SK-N-SH treated with all-trans-retinoic acid at 6 μM for 48 hours (cell line): Measurements from ENCODE around the gene HMGCS1.

Experiments
- ATAC-seq: fragments of 200-7000 bp; cut with Tn5 transposase; 3 replicates; pipeline ENCODE4 v1.9.1; 2020; ENCODE audit warnings: mild to moderate bottlenecking, moderate library complexity
- ARNTL ChIP-seq: fragments of 450-650 bp; formaldehyde crosslinking; IDR thresholded peaks from 2 replicates; pipeline ENCODE4 v1.5.0; 2020; ENCODE audit warnings: low read depth, mild to moderate bottlenecking, moderate library complexity, borderline replicate concordance
- BACH2 ChIP-seq: fragments of 250-450 bp; sonication (Bioruptor Pico); IDR thresholded peaks from 2 replicates; pipeline ENCODE4 v1.9.0; 2021; ENCODE audit warnings: mild to moderate bottlenecking, borderline replicate concordance
- CSDC2 ChIP-seq: fragments of 250-450 bp; sonication (Bioruptor Pico); IDR thresholded peaks from 2 replicates; pipeline ENCODE4 v1.5.0; 2020; ENCODE audit warnings: mild to moderate bottlenecking, moderate library complexity
- ESRRG ChIP-seq: fragments of 250-450 bp; sonication (Bioruptor Pico); IDR thresholded peaks from 2 replicates; pipeline ENCODE4 v1.6.1; 2021; ENCODE audit warnings: mild to moderate bottlenecking
- GLIS3 ChIP-seq: fragments of 250-450 bp; sonication (Bioruptor Pico); IDR thresholded peaks from 2 replicates; pipeline ENCODE4 v1.5.0; 2020; ENCODE audit warnings: mild to moderate bottlenecking, moderate library complexity
- ISL1 ChIP-seq: fragments of 250-450 bp; sonication (Bioruptor Pico); IDR thresholded peaks from 2 replicates; pipeline ENCODE4 v2.1.2; 2022; ENCODE audit warnings: mild to moderate bottlenecking, moderate library complexity
- OSR1 ChIP-seq: fragments of 250-450 bp; sonication (Bioruptor Pico); IDR thresholded peaks from 2 replicates; pipeline ENCODE4 v1.8.0; 2022; ENCODE audit warnings: moderate library complexity, mild to moderate bottlenecking, inconsistent platforms
- RARB ChIP-seq: fragments of 250-450 bp; sonication (Bioruptor Pico); IDR thresholded peaks from 2 replicates; pipeline ENCODE4 v1.8.0; 2021; ENCODE audit warnings: mild to moderate bottlenecking, moderate library complexity
- SNAI2 ChIP-seq: fragments of 250-450 bp; sonication (Bioruptor Pico); IDR thresholded peaks from 2 replicates; pipeline ENCODE4 v1.5.0; 2020; ENCODE audit warnings: mild to moderate bottlenecking, moderate library complexity
- TCF4 ChIP-seq: fragments of 250-450 bp; sonication (Bioruptor Pico); IDR thresholded peaks from 2 replicates; pipeline ENCODE4 v1.8.0; 2021; ENCODE audit warnings: mild to moderate bottlenecking, moderate library complexity, borderline replicate concordance
- TOX ChIP-seq: fragments of 250-450 bp; sonication (Bioruptor Pico); IDR thresholded peaks from 2 replicates; pipeline ENCODE4 v1.8.0; 2021; ENCODE audit warnings: mild to moderate bottlenecking, moderate library complexity, borderline replicate concordance
- ZC3H10 ChIP-seq: fragments of 250-450 bp; sonication (Bioruptor Pico); IDR thresholded peaks from 2 replicates; pipeline ENCODE4 v1.5.1; 2021; ENCODE audit warnings: mild to moderate bottlenecking, moderate library complexity
- ZFP3 ChIP-seq: fragments of 250-450 bp; sonication (Bioruptor Pico); IDR thresholded peaks from 2 replicates; pipeline ENCODE4 v1.5.0; 2020; ENCODE audit warnings: mild to moderate bottlenecking, moderate library complexity
- ZFP30 ChIP-seq: fragments of 450-650 bp; formaldehyde crosslinking; IDR thresholded peaks from 2 replicates; pipeline ENCODE4 v1.5.0; 2022; ENCODE audit warnings: mild to moderate bottlenecking, moderate library complexity
- ZNF565 ChIP-seq: fragments of 450-650 bp; formaldehyde crosslinking; conservative IDR thresholded peaks from 2 replicates; pipeline ENCODE4 v1.5.0; 2020; ENCODE audit warnings: low read depth, mild to moderate bottlenecking, moderate library complexity
- ZNF70 ChIP-seq: fragments of 450-650 bp; formaldehyde crosslinking; IDR thresholded peaks from 2 replicates; pipeline ENCODE4 v1.5.0; 2020; ENCODE audit warnings: mild to moderate bottlenecking, moderate library complexity
- ZNF8 ChIP-seq: fragments of 450-650 bp; formaldehyde crosslinking; IDR thresholded peaks from 2 replicates; pipeline ENCODE4 v1.5.0; 2020; ENCODE audit warnings: mild to moderate bottlenecking, moderate library complexity
- TF ChIP-seq, protein P1 (sequence below): fragments of 250-450 bp; sonication (Bioruptor Pico); IDR thresholded peaks from 2 replicates; pipeline ENCODE4 v1.5.1; 2021; ENCODE audit warnings: mild to moderate bottlenecking, moderate library complexity
- TF ChIP-seq, protein P2 (sequence below): fragments of 250-450 bp; sonication (Bioruptor Pico); IDR thresholded peaks from 2 replicates; pipeline ENCODE4 v1.8.0; 2020; ENCODE audit warnings: mild to moderate bottlenecking, moderate library complexity, borderline replicate concordance
- TF ChIP-seq, protein P3 (sequence below): fragments of 250-450 bp; sonication (Bioruptor Pico); IDR thresholded peaks from 2 replicates; pipeline ENCODE4 v1.8.0; 2021; ENCODE audit warnings: low read depth, mild to moderate bottlenecking, moderate library complexity, borderline replicate concordance
- TF ChIP-seq, protein P4 (sequence below): fragments of 250-450 bp; sonication (Bioruptor Pico); IDR thresholded peaks from 2 replicates; pipeline ENCODE4 v1.5.0; 2020; ENCODE audit warnings: mild to moderate bottlenecking, moderate library complexity
- TF ChIP-seq, protein P5 (sequence below): fragments of 250-450 bp; sonication (Bioruptor Pico); IDR thresholded peaks from 2 replicates; pipeline ENCODE4 v1.5.1; 2020; ENCODE audit warnings: low read depth, mild to moderate bottlenecking, moderate library complexity

The HMGCS1 gene

DNA sequence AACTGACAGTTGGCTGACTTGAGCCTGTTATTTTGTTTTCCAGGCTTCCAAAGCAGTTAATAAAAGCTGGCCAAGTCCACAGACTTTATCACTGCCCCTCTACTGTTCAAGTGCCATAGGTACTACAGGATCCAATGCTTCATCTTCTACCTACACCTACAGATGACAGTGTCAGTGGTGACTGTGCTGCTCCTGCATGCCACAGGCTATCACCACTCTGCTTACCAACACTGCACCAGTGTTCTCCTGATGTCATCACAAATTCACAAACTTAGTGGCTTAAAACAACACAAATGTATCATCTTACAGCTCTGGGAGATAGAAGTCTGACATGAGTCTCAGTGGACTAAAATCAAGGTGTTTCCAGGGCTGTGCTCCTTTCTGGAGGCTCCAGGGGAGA, 26.6 kb downstream of the HMGCS1 start (continued):
- TF ChIP-seq ZFP3 (CRISPR knock-in tag), result no peak

DNA sequence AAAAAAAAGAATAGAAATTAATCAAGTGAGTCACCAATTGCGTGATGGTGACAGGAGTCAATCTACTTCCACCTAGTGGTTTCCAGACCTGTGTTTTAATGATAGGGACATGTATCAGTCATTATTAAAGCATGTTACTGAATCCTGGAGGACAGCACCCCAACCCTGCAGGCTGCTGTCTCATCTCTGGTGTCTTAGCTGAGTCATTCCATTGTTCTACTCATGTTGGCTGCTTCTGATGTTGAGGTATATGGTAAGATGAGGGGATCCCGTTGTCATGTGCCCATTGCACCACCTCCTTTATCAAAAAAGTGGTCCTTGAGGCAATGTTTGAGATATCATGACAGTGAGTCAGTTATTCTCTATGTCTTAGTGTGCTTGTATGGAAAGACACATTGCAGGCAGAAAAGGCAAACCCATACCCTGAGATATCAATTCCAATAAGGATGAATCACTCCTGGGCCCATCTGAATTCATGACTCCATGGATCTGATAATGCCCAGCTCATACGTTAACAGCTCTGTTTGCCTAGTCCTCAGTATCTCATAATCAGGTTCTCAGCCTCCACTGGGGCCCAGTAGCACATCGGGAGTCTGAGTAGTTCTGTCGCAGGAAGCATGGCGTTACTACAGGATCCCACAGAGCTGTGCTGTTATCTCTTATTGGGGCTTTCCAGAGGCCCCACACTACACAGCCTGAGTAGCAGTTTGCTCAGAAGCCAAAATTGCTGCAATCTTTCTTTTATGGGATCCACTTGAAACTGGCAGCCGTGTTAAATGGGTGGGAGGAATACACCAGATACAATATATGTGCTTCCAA, 31.2 kb downstream of the HMGCS1 start:
- TF ChIP-seq, protein P1, sequence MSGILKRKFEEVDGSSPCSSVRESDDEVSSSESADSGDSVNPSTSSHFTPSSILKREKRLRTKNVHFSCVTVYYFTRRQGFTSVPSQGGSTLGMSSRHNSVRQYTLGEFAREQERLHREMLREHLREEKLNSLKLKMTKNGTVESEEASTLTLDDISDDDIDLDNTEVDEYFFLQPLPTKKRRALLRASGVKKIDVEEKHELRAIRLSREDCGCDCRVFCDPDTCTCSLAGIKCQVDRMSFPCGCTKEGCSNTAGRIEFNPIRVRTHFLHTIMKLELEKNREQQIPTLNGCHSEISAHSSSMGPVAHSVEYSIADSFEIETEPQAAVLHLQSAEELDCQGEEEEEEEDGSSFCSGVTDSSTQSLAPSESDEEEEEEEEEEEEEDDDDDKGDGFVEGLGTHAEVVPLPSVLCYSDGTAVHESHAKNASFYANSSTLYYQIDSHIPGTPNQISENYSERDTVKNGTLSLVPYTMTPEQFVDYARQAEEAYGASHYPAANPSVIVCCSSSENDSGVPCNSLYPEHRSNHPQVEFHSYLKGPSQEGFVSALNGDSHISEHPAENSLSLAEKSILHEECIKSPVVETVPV (CRISPR knock-in tag), result no peak
- TF ChIP-seq BACH2 (CRISPR knock-in tag), result no peak
- no peak for TF ChIP-seq ZC3H10 (CRISPR knock-in tag)
- no peak for TF ChIP-seq TOX (CRISPR knock-in tag)
- TF ChIP-seq ARNTL, result no peak
- TF ChIP-seq, protein P2, sequence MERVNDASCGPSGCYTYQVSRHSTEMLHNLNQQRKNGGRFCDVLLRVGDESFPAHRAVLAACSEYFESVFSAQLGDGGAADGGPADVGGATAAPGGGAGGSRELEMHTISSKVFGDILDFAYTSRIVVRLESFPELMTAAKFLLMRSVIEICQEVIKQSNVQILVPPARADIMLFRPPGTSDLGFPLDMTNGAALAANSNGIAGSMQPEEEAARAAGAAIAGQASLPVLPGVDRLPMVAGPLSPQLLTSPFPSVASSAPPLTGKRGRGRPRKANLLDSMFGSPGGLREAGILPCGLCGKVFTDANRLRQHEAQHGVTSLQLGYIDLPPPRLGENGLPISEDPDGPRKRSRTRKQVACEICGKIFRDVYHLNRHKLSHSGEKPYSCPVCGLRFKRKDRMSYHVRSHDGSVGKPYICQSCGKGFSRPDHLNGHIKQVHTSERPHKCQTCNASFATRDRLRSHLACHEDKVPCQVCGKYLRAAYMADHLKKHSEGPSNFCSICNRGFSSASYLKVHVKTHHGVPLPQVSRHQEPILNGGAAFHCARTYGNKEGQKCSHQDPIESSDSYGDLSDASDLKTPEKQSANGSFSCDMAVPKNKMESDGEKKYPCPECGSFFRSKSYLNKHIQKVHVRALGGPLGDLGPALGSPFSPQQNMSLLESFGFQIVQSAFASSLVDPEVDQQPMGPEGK (CRISPR knock-in tag), result no peak
- no peak for TF ChIP-seq ZNF8 (CRISPR knock-in tag)
- no peak for TF ChIP-seq SNAI2
- TF ChIP-seq ZFP3 (CRISPR knock-in tag), result no peak
- no peak for TF ChIP-seq ZNF565 (CRISPR knock-in tag)
- TF ChIP-seq, protein P3, sequence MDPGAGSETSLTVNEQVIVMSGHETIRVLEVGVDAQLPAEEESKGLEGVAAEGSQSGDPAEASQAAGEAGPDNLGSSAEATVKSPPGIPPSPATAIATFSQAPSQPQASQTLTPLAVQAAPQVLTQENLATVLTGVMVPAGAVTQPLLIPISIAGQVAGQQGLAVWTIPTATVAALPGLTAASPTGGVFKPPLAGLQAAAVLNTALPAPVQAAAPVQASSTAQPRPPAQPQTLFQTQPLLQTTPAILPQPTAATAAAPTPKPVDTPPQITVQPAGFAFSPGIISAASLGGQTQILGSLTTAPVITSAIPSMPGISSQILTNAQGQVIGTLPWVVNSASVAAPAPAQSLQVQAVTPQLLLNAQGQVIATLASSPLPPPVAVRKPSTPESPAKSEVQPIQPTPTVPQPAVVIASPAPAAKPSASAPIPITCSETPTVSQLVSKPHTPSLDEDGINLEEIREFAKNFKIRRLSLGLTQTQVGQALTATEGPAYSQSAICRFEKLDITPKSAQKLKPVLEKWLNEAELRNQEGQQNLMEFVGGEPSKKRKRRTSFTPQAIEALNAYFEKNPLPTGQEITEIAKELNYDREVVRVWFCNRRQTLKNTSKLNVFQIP (CRISPR knock-in tag), result no peak
- no peak for TF ChIP-seq ISL1 (CRISPR knock-in tag)
- no peak for TF ChIP-seq ZNF70 (CRISPR knock-in tag)
- no peak for TF ChIP-seq TCF4 (CRISPR knock-in tag)
- no peak for TF ChIP-seq ZFP30
- TF ChIP-seq, protein P4, sequence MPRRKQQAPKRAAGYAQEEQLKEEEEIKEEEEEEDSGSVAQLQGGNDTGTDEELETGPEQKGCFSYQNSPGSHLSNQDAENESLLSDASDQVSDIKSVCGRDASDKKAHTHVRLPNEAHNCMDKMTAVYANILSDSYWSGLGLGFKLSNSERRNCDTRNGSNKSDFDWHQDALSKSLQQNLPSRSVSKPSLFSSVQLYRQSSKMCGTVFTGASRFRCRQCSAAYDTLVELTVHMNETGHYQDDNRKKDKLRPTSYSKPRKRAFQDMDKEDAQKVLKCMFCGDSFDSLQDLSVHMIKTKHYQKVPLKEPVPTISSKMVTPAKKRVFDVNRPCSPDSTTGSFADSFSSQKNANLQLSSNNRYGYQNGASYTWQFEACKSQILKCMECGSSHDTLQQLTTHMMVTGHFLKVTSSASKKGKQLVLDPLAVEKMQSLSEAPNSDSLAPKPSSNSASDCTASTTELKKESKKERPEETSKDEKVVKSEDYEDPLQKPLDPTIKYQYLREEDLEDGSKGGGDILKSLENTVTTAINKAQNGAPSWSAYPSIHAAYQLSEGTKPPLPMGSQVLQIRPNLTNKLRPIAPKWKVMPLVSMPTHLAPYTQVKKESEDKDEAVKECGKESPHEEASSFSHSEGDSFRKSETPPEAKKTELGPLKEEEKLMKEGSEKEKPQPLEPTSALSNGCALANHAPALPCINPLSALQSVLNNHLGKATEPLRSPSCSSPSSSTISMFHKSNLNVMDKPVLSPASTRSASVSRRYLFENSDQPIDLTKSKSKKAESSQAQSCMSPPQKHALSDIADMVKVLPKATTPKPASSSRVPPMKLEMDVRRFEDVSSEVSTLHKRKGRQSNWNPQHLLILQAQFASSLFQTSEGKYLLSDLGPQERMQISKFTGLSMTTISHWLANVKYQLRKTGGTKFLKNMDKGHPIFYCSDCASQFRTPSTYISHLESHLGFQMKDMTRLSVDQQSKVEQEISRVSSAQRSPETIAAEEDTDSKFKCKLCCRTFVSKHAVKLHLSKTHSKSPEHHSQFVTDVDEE (CRISPR knock-in tag), result no peak
- TF ChIP-seq CSDC2 (CRISPR knock-in tag), result no peak
- no peak for TF ChIP-seq OSR1
- TF ChIP-seq RARB (CRISPR knock-in tag), result no peak
- ATAC-seq, result no peak

DNA sequence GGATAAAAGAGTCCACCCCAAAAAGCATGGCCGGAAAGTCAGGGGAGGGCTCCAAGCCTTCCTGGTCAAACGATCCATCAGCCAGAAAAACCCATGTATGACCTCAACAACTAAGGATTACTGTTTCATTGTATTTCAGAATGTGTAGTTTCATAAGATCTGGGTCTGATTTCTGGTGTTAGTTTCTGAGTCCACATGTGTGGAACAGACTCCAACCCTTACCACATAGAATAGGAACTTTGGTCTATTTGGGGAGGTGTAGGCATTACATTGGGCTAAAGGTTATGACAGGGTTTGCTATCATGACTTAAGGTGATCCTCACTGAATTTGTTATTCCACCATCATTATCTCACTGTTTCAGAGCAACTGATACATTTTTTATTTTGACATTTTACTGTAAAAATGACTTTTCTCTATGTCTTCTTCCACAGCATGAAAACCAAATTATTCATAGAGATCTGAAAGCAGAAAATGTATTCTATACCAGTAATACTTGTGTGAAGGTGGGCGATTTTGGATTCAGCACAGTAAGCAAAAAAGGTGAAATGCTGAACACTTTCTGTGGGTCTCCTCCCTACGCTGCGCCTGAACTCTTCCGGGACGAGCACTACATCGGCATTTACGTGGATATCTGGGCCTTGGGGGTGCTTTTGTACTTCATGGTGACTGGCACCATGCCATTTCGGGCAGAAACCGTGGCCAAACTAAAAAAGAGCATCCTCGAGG, 33.5 kb downstream of the HMGCS1 start:
- ATAC-seq, result no peak

More for the DNA sequence above, 33.5 kb downstream of the HMGCS1 start:
- no peak for TF ChIP-seq TOX (CRISPR knock-in tag)
- TF ChIP-seq CSDC2 (CRISPR knock-in tag), result no peak
- TF ChIP-seq ZNF70 (CRISPR knock-in tag), result no peak
- TF ChIP-seq ARNTL, result no peak
- TF ChIP-seq TCF4 (CRISPR knock-in tag), result no peak
- TF ChIP-seq, protein P4 (CRISPR knock-in tag), result no peak
- no peak for TF ChIP-seq GLIS3
- TF ChIP-seq, protein P5, sequence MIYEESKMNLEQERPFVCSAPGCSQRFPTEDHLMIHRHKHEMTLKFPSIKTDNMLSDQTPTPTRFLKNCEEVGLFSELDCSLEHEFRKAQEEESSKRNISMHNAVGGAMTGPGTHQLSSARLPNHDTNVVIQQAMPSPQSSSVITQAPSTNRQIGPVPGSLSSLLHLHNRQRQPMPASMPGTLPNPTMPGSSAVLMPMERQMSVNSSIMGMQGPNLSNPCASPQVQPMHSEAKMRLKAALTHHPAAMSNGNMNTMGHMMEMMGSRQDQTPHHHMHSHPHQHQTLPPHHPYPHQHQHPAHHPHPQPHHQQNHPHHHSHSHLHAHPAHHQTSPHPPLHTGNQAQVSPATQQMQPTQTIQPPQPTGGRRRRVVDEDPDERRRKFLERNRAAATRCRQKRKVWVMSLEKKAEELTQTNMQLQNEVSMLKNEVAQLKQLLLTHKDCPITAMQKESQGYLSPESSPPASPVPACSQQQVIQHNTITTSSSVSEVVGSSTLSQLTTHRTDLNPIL, result no peak
- no peak for TF ChIP-seq ESRRG (CRISPR knock-in tag)
- TF ChIP-seq ZC3H10 (CRISPR knock-in tag), result no peak
- no peak for TF ChIP-seq SNAI2
- TF ChIP-seq BACH2 (CRISPR knock-in tag), result no peak
